B cell (primary cell): ENCODE results near the gene ACTR8. TPM values are rescaled to one million over a fixed set of nuclear protein-coding genes. Genes with fewer than 3 reads are reported as not detected.
A peak's percentile ranks its signal among the peaks of the same experiment; 100 is the strongest.

ENCODE experiments used
- ATAC-seq: fragments of 200-7000 bp; cut with Tn5 transposase; one replicate; pipeline ENCODE4 v1.10.0; 2021; ENCODE audit warnings: low read depth, mild to moderate bottlenecking, moderate number of reproducible peaks, moderate library complexity
- CTCF ChIA-PET: fragments of 350-600 bp; sonication (Branson Sonifier 250); formaldehyde crosslinking; loops from one replicate; lab custom pipeline; 2021; ENCODE audit warnings: antibody characterized with exemption, inconsistent platforms; lab: Charles Lee
- POLR2A ChIA-PET: fragments of 350-600 bp; sonication (Branson Sonifier 250); formaldehyde crosslinking; loops from one replicate; lab custom pipeline; 2021; ENCODE audit warnings: antibody characterized with exemption; lab: Charles Lee
- DNase-seq: peaks from one replicate; pipeline ENCODE4 v3.0.0; 2013
- H2AFZ ChIP-seq: 2 replicates; pipeline ENCODE4 v1.6.1; 2012; ENCODE audit warnings: mild to moderate bottlenecking, low read depth, low read length; ENCODE audit not compliant: insufficient read depth, poor library complexity, severe bottlenecking
- H3K27ac ChIP-seq, 2 donors: 1 replicate in 1 of 2; 2 replicates in 1 of 2; pipeline ENCODE4 v1.5.1; 2012 to 2013; ENCODE audit warnings: low read length in 2 of 2, mild to moderate bottlenecking in 2 of 2, moderate library complexity in 1 of 2
- H3K27me3 ChIP-seq, 4 experiments: fragments of 200-600 bp in 1 of 4; sonication (generic) in 1 of 4; replicated peaks in 1 of 4; 1 replicate in 2 of 4; 2 replicates in 2 of 4; pipeline versions ENCODE4 v1.6.1 to v1.7.0; 2013 to 2016; ENCODE audit warnings: low read length in 3 of 4, mild to moderate bottlenecking in 2 of 4, mixed read lengths in 1 of 4, moderate library complexity in 1 of 4; ENCODE audit not compliant: insufficient read depth in 4 of 4, control insufficient read depth in 3 of 4; ENCODE audit errors: control extremely low read depth in 1 of 4
- H3K36me3 ChIP-seq, 2 experiments: replicated peaks in 1 of 2; 1 replicate in 1 of 2; 2 replicates in 1 of 2; pipeline versions ENCODE4 v1.6.1 to v1.7.1; 2013; ENCODE audit warnings: low read length in 1 of 2; ENCODE audit not compliant: insufficient read depth in 2 of 2, control insufficient read depth in 1 of 2; ENCODE audit errors: control extremely low read depth in 1 of 2, extremely low read depth in 1 of 2
- H3K4me1 ChIP-seq, 2 donors: fragments of 200-600 bp in 1 of 2; sonication (generic) in 1 of 2; 1 replicate in 1 of 2; 2 replicates in 1 of 2; pipeline versions ENCODE4 v1.5.1 to v1.6.1; 2013 to 2017; ENCODE audit warnings: low read length in 2 of 2; ENCODE audit not compliant: control insufficient read depth in 2 of 2, insufficient read depth in 2 of 2
- H3K4me2 ChIP-seq: replicated peaks from 2 replicates; pipeline ENCODE3; 2012; ENCODE audit warnings: mild to moderate bottlenecking, low read depth, low read length; ENCODE audit not compliant: poor library complexity, severe bottlenecking
- H3K4me3 ChIP-seq, 5 experiments: fragments of 200-600 bp in 1 of 5; sonication (generic) in 1 of 5; 1 replicate in 3 of 5; 2 replicates in 2 of 5; pipeline versions ENCODE4 v1.5.1 to v1.7.0; 2011 to 2016; ENCODE audit warnings: low read length in 4 of 5, mild to moderate bottlenecking in 4 of 5, low read depth in 2 of 5, control low read depth in 1 of 5, moderate library complexity in 1 of 5; ENCODE audit not compliant: insufficient read depth in 1 of 5; ENCODE audit errors: control extremely low read depth in 1 of 5, extremely low read depth in 1 of 5
- H3K79me2 ChIP-seq: fragments of 200-600 bp; sonication (generic); one replicate; pipeline ENCODE4 v1.6.0; 2016; ENCODE audit warnings: low read length; ENCODE audit not compliant: control insufficient read depth, insufficient read depth
- H3K9ac ChIP-seq: fragments of 200-600 bp; sonication (generic); 2 replicates; pipeline ENCODE4 v1.6.1; 2017; ENCODE audit warnings: mild to moderate bottlenecking, low read length, moderate library complexity
- H3K9me3 ChIP-seq, 3 donors: one replicate each; pipeline versions ENCODE4 v1.6.1 to v1.7.1; 2013; ENCODE audit warnings: low read length in 2 of 3; ENCODE audit not compliant: control insufficient read depth in 2 of 3, insufficient read depth in 1 of 3; ENCODE audit errors: control extremely low read depth in 1 of 3
- H4K20me1 ChIP-seq: 2 replicates; pipeline ENCODE4 v1.6.0; 2012; ENCODE audit warnings: mild to moderate bottlenecking, low read length; ENCODE audit not compliant: insufficient read depth, control insufficient read depth, poor library complexity, severe bottlenecking
- H3K27ac Mint-ChIP-seq: one replicate; pipeline ENCODE4 v1.8.0; 2021; ENCODE audit warnings: mixed read lengths
- H3K27me3 Mint-ChIP-seq: one replicate; pipeline ENCODE4 v1.8.0; 2021; ENCODE audit warnings: mixed read lengths
- H3K4me1 Mint-ChIP-seq: one replicate; pipeline ENCODE4 v1.8.0; 2021; ENCODE audit warnings: mixed read lengths
- H3K4me3 Mint-ChIP-seq: one replicate; pipeline ENCODE4 v1.8.0; 2021; ENCODE audit warnings: mixed read lengths
- H3K9me3 Mint-ChIP-seq: one replicate; pipeline ENCODE4 v1.8.0; 2022; ENCODE audit warnings: mixed read lengths; ENCODE audit not compliant: insufficient read depth
- EZH2 ChIP-seq: IDR thresholded peaks from 2 replicates; pipeline ENCODE4 v1.6.1; 2012; ENCODE audit warnings: borderline replicate concordance, low read depth, mild to moderate bottlenecking, moderate library complexity, low read length; ENCODE audit not compliant: insufficient read depth, poor library complexity, severe bottlenecking
- WGBS: methylation state at CpG from one replicate; pipeline ENCODE4 v1.1.5; 2013; ENCODE audit warnings: missing lambda C conversion rate; ENCODE audit not compliant: insufficient coverage; 5-methylcytosine and 5-hydroxymethylcytosine counted together
- intact Hi-C: fragments of 100-400 bp; cut with micrococcal nuclease; formaldehyde crosslinking; loops from one replicate; pipeline ENCODE4 v1.10.0; 2022
- polyA plus RNA-seq: library from polyadenylated mRNA; depleted of rRNA; stranded (reverse); fragments of >200 nt; gene quantifications from 2 replicates; pipeline ENCODE4 v1.2.3, GENCODE V29; 2012
- total RNA-seq, 2 donors: library from RNA; stranded (reverse); fragments of 120-200 nt in 1 of 2; gene quantifications; 1 replicate in 1 of 2; 2 replicates in 1 of 2; pipeline versions ENCODE4 v1.2.3 to v1.2.4, GENCODE V29; 2013 to 2022
- TF ChIP-seq, protein P1 (sequence below): fragments of 200-600 bp; IDR thresholded peaks from one replicate; pipeline ENCODE4 v1.8.0; 2022; ENCODE audit warnings: antibody characterized with exemption, mild to moderate bottlenecking

The ACTR8 gene
- total and polyA plus RNA-seq, 2 donors (not counting 1 experiment from before 2014, with no cell fraction given) = 10.8 to 42.0 TPM

DNA sequence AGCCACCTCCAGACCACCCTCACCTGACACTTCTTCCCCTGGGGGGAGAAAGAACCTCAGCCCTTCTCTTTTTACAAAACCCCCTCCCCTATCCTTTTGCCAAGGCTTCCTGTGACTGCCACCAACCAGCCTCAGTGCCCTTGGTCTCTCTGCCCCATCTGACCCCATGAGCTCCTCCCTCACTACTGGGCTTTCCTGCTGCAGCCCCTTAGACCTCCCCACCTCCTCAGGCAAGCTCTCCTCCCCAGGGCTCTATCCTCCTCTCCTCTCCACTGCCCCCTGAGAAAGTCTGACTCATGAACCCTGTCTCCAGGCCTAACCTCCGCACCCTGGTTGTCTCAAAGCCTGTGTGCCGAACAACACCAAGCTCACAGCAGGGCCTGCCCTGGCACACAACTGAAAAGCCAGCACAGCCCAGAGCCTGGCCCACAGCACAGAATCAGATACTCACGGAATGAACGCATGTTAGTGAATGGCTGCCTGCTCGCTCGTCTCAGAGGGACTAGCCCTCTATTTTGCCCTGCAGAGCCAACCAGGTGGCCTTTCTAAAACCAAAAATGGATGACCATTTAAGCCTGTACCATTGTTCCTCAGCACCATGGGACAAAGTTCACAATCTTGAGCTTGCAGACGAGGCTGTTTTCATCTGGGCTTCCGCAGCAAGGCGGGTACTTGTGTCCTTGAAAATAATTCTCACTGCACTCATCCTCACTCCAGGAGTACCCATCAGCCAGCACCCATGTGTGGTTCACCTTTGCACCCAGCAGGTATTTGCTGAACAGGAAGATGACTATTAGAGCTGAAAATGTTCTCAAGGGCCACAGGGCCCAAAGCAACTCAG lies 37.5 kb downstream of the ACTR8 start:
- Mint-ChIP-seq H3K27me3 (peaks cover 36% of the 10 kb centered on the region), H3K27ac (no peak overlapping the region), H3K4me1 (peaks cover 27% of the 10 kb centered on the region), H3K9me3 (no peaks in the 10 kb centered on the region), H3K4me3 (peak overlapping the region; percentile 80)
- Histone ChIP-seq H3K36me3 (no peaks in the 10 kb centered on the region), H2AFZ (no peak overlapping the region), H4K20me1 (no peaks in the 10 kb centered on the region), H3K79me2 (no peaks in the 10 kb centered on the region), H3K9ac (no peak overlapping the region), H3K4me1 (peaks cover 14 to 21% of the 10 kb centered on the region in 2 donors), H3K9me3 (peaks cover 0 to 8% (median 0%) of the 10 kb centered on the region in 3 donors), H3K4me3 (no peak overlapping the region), H3K27me3 (peaks cover 0 to 50% (median 15%) of the 10 kb centered on the region in 4 experiments), H3K4me2 (no peak overlapping the region), H3K27ac (no peak overlapping the region)
- no peak for DNase-seq
- TF ChIP-seq, protein P1, sequence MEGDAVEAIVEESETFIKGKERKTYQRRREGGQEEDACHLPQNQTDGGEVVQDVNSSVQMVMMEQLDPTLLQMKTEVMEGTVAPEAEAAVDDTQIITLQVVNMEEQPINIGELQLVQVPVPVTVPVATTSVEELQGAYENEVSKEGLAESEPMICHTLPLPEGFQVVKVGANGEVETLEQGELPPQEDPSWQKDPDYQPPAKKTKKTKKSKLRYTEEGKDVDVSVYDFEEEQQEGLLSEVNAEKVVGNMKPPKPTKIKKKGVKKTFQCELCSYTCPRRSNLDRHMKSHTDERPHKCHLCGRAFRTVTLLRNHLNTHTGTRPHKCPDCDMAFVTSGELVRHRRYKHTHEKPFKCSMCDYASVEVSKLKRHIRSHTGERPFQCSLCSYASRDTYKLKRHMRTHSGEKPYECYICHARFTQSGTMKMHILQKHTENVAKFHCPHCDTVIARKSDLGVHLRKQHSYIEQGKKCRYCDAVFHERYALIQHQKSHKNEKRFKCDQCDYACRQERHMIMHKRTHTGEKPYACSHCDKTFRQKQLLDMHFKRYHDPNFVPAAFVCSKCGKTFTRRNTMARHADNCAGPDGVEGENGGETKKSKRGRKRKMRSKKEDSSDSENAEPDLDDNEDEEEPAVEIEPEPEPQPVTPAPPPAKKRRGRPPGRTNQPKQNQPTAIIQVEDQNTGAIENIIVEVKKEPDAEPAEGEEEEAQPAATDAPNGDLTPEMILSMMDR = no peak
- no peak for TF ChIP-seq EZH2
- ChIA-PET CTCF (interaction anchor here (0.7 kb wide), 1 partner anchor 12 kb away, joined by 3 read pairs; no protein-coding TSS in a partner anchor), POLR2A (no interaction called here)
- no peak for ATAC-seq
- 95% methylated on average over 9 of the region's 9 CpGs for WGBS
- intact Hi-C loops = no loop called here
